Activated CD4-positive, alpha-beta T cell treated with anti-CD3 and anti-CD28 coated beads for 1 hour (primary cell): ENCODE measurements around the gene HEYL.

Source experiments
- DNase-seq: peaks from one replicate; pipeline ENCODE4 v3.0.0-alpha.2; 2020

HEYL gene

GRCh38 chr1:39663559-39663958 is 24.1 kb upstream of the HEYL start:
- DNase-seq = no peak

GRCh38 chr1:39662861-39663260 is 23.4 kb upstream of the HEYL start:
- DNase-seq = no peak

- DNase-seq = no peak
Observed at GRCh38 chr1:39659538-39659937, 20.1 kb upstream of the HEYL start.

GRCh38 chr1:39659110-39659509 is 19.7 kb upstream of the HEYL start:
- no peak for DNase-seq

DNA sequence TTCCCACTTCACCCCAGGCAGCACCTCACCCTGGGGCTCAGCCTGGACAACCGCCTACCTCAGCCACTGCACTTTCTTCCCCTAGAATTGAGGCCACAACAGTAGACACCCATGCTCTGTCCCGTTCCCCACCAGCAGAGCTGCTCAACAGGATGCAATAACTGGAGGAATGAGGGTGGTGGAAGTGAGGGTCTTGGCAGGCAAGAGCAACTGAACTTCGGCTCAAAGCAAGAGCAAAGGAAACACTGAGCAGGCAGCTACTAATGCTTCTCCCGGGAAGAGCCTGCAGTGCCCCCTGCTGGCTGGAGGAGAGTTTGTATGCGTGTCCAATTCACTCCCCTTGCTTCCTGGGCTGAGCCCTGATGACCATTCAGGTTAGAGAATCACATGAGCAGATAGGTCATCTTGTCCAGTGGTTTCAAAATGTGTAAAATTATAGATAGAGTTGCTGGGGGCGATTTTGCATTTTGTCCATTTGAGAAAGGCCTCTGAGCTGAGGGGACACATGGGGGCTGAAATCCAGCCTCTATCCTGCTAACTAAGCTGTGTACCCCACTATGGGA is 18.6 kb upstream of the HEYL start:
- DNase-seq = peak; percentile 30

- DNase-seq = no peak
Observed at GRCh38 chr1:39657402-39657801, 18.0 kb upstream of the HEYL start.

DNA sequence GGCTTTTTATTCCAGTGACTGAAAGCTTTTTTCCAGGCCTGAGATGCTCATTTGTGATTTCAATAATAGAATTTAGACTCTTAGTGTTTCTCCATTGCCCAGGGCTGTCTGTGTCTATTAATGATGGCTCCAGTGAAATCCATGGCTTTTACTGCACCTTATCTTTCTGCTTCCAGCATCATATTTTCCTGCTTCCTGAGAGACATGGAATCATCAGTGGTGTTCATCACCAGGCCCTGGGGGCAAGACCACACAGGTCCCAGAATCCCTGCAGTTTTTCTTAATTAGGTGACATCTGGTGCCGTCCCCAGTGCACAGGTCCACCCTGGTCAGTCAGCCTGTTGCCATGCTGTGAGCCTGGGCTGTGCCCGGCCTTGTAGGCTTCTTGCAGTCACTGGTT is 16.9 kb upstream of the HEYL start:
- DNase-seq = no peak

DNA sequence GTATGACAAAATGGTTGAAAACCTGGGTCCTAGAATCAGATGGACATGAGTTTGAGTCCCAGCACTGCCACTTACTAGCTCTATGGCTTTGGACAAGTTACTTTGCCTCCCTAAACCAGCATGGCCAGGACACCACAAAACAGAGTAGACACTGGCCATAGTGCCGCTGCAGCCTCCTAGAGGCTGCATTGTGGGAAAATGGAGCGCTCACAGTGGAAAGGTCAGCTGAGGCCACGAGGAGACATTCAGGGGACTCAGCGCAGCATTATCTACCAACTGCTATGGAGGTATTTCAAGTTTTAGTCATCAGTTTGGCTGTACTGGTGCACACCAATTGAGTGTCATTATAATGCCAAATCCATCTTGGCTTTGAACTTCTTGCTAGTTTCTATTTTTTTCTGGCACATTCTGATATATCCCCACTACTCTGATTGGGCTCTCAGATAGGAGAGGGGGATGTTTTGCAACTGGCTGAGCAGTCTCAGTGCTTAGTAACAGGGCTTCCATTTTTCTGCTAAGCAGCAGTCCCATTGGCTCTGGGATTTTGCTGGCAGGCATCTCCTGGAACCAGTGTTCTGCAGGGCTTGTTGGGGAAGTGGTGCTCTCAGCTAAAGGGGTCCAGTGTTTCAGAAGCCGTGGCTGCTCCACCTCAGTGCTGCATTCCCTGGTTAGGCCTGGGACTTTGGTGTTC is 16.3 kb upstream of the HEYL start:
- DNase-seq = no peak

GRCh38 chr1:39654291-39654690 is 14.8 kb upstream of the HEYL start:
- no peak for DNase-seq

- DNase-seq = peak; percentile 60
Observed at GRCh38 chr1:39653546-39654031, 14.1 kb upstream of the HEYL start.

DNA sequence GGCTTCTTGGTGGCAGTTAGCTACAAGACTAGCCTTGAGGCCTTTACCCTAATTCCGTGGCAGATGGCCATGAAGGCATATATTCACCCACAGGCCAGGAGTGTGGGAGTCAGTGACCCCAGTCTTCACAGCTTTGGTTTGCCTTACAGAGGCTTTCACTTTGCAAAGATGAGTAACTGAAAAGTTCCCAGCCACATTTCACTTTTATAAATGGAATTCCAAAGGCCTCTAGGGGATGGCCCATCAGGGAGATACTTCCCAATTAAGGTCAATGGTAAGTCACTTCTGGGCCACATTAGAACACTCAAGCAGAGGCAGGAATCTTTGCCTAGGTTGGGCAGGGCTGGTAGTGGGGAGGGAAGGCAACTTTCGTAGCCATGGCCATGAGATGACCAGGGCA is 13.1 kb upstream of the HEYL start:
- no peak for DNase-seq

GRCh38 chr1:39652105-39652504 is 12.7 kb upstream of the HEYL start:
- DNase-seq = no peak

- DNase-seq = no peak
Observed at GRCh38 chr1:39650431-39650830, 11.0 kb upstream of the HEYL start.

DNA sequence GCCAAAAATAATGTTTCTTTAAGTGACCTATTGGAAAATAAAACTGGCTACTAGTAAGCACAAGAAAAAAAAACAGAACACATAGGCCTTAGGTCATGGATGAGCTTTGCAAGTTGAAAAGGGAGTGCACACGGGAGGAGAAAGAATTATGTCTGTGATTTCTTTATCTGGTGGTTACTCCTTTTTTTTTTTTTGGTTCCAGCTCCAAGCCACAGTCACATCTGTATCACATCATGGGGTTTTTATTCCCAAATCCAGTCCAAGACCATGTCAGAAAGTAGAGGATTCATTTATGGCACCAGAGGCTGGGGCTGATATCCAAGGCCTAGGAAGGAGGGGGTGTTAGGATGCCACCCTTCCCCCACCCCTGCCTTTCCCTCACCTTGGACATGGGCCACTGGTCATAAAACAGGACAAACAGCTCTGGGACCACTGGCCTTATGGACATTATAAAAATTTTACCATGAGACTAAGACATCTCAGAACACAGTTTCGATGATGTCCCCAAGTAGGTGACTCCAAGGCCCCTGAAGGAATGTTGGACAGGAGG is 10.3 kb upstream of the HEYL start:
- DNase-seq = no peak

- DNase-seq = no peak
Observed at GRCh38 chr1:39648496-39648895, 9.1 kb upstream of the HEYL start.

DNA sequence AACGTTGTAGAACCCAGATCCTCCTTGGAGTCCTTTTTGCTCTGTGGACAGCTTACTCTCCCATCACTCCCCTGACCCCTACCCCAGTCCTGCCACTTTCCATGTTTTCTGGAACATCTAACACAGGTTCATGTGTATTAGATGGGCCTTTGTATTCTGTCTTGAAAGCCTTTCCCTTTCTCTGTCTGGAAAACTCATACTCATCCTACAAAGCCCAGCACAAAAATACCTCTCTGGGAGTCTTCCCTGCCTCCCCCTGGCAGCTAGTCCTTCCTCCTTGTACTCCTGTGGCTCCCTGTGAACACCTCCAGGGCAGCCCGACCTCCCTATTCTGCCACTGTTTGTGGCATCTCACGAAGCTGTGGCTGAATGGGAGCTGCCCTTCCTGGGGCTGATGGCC is 7.8 kb upstream of the HEYL start:
- DNase-seq = no peak

GRCh38 chr1:39646232-39647081 is 7.0 kb upstream of the HEYL start:
- no peak for DNase-seq

DNA sequence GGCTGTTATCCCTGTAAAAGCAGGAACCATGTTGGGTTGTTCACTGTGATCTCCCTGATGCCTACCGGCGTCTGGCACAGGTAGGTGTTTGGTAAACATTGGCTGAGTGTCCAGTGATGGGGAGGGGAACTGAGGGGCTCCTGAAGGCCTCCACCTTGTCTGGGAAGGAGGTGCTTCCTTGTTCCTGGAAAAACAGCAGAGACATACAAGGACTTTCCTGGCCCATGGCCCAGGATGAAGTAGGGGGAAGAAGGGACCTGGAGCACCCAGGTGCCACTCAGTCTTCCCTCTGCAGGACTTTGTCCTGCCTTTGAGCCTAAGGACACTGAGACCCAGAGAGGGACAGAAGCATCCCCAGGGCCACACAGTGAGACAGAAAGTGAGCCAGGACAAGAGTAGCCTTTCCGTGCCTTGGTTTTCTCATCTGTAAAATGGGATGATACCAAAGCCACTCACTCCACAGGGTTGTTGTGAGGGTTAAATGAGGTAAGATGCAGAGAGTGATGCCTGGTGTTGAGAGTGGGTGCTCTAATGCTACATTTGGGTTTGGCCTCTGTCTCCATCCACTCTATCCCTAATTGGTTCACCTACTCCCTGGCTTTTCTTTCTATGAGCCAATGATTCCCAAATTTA is 6.1 kb upstream of the HEYL start:
- no peak for DNase-seq

DNA sequence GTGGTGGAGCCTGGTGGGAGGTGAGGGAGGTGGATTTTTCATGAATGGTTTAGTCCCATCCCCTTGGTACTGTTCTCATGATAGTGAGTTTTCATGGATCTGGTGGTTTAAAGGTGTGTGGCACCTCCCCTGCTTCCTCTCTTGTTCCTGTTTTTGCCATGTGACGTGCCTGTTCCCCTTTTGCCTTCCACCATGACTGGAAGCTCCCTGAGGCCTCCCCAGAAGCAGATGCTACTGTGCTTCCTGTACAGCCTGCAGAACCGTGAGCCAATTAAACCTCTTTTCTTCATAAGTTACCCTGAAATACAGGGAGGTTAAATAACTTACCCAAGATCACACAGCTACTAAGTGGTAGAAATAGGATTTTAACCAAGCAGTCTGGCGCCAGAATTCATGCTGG is 4.3 kb upstream of the HEYL start:
- no peak for DNase-seq

GRCh38 chr1:39642796-39643195 is 3.4 kb upstream of the HEYL start:
- no peak for DNase-seq

GRCh38 chr1:39640861-39641260 is 1.4 kb upstream of the HEYL start:
- no peak for DNase-seq

- DNase-seq = no peak
Observed at GRCh38 chr1:39638965-39639304, 508 bp downstream of the HEYL start.

GRCh38 chr1:39637361-39637760 is 2.1 kb downstream of the HEYL start:
- DNase-seq = no peak

GRCh38 chr1:39635871-39636210 is 3.6 kb downstream of the HEYL start:
- no peak for DNase-seq
